GM12878 (cell line): ENCODE data around the gene MYO9B. TPM values are rescaled to one million over a fixed set of nuclear protein-coding genes. Genes with fewer than 3 reads are reported as not detected.

Experiments used
- GABPA ChIP-seq: IDR thresholded peaks from 2 replicates; pipeline ENCODE4 v1.6.1; 2014; ENCODE audit warnings: antibody characterized with exemption, low read depth, mild to moderate bottlenecking, inconsistent platforms
- HDAC6 ChIP-seq: fragments of 200-600 bp; sonication (generic); IDR thresholded peaks from one replicate; pipeline ENCODE4 v1.8.0; 2017; ENCODE audit warnings: antibody characterized with exemption; ENCODE audit not compliant: unreplicated experiment
- IRF4 ChIP-seq: IDR thresholded peaks from 2 replicates; pipeline ENCODE4 v1.6.1; 2011; ENCODE audit warnings: low read depth, low read length
- NBN ChIP-seq: fragments of 450-650 bp; IDR thresholded peaks from 2 replicates; pipeline ENCODE4 v1.6.1; 2016
- RCOR1 ChIP-seq: conservative IDR thresholded peaks from 2 replicates; pipeline ENCODE4 v1.6.1; 2012; ENCODE audit warnings: low read depth, low read length, improper control_type of control experiment
- polyA plus RNA-seq, 11 experiments: library from polyadenylated mRNA; depleted of rRNA in 4 of 11; unstranded in 6 of 11; stranded (reverse) in 5 of 11; fragments of >200 nt; fragmentation: Nextera tagmentation in 4 of 11; fragmentation: Illumina TruSeq in 1 of 11; extraction: Ambion mirVana in 4 of 11; extraction: Trizol in 1 of 11; gene quantifications; 1 replicate in 1 of 11; 2 replicates in 10 of 11; pipeline versions ENCODE4 v1.2.1 to v1.2.3, GENCODE V29; 2011 to 2016; ENCODE audit warnings: inconsistent platforms in 2 of 11, missing spikeins in 2 of 11, low read depth in 1 of 11
- total RNA-seq, 4 experiments: library from RNA; depleted of rRNA in 3 of 4; stranded (reverse); fragments of >200 nt in 3 of 4; fragmentation: Illumina TruSeq in 1 of 4; extraction: Trizol in 1 of 4; gene quantifications; 2 replicates each; pipeline versions ENCODE4 v1.2.1 to v1.2.3, GENCODE V29; 2013 to 2021
- TF ChIP-seq, protein P1 (sequence below): fragments of 450-650 bp; IDR thresholded peaks from 2 replicates; pipeline ENCODE4 v1.6.1; 2018; ENCODE audit warnings: mild to moderate bottlenecking, low read depth, moderate library complexity; ENCODE audit not compliant: partially characterized antibody
- TF ChIP-seq, protein P2 (sequence below): fragments of 450-650 bp; IDR thresholded peaks from 2 replicates; pipeline ENCODE4 v1.6.1; 2017; ENCODE audit warnings: mild to moderate bottlenecking, moderate library complexity
- TF ChIP-seq, protein P3 (sequence below): fragments of 150-350 bp; IDR thresholded peaks from 2 replicates; pipeline ENCODE4 v1.6.1; 2014; ENCODE audit warnings: mild to moderate bottlenecking, low read depth, low read length

Gene MYO9B
- total and polyA plus RNA-seq, 10 of the 15 experiments (the other 5 are each of a cell fraction or from before 2014, with no cell fraction given) = 5.4 to 165 (median 45.8) TPM

DNA sequence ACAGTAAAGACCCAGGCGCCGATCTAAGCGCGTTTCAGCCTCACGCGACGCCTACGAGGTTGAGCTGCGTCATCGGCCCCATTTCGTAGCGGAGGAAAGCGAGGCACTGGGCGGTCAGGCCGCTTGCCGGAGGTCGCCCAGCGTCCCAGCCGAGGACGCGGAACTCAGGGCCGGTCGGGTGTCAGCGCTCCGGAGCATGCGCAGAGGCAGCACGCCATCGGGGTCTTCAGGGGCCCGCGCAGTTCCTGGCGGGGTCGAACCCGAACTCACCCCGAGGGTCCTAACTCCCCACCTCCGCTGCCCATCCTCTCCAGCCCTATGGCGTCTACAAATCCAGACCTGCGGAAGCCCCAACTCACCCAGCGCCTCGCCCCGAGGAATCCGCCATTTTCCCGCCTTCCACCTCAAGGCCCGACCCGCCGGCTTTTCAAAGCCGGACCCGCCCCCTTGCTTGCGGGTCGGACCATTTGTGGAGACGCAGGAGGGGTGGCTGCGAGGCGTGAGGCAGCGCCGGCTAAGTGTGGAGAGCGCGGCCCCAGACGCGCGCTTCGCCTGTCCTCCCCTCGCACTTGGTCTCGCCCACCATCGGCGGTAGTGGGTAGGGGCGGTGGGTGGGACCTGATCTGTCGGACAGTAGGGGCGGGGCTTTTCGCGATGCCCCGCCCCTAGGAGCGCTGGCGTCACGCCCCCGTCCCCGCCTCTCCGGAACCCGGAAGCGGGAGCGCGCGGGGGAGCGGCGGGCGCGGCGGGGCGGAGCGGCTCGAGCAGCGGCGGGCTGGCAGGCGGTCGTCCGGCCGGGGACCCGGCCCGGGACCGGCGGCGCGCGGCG is at the start of gene MYO9B, which contains the start of gene HAUS8 (continued):
- TF ChIP-seq, protein P1, sequence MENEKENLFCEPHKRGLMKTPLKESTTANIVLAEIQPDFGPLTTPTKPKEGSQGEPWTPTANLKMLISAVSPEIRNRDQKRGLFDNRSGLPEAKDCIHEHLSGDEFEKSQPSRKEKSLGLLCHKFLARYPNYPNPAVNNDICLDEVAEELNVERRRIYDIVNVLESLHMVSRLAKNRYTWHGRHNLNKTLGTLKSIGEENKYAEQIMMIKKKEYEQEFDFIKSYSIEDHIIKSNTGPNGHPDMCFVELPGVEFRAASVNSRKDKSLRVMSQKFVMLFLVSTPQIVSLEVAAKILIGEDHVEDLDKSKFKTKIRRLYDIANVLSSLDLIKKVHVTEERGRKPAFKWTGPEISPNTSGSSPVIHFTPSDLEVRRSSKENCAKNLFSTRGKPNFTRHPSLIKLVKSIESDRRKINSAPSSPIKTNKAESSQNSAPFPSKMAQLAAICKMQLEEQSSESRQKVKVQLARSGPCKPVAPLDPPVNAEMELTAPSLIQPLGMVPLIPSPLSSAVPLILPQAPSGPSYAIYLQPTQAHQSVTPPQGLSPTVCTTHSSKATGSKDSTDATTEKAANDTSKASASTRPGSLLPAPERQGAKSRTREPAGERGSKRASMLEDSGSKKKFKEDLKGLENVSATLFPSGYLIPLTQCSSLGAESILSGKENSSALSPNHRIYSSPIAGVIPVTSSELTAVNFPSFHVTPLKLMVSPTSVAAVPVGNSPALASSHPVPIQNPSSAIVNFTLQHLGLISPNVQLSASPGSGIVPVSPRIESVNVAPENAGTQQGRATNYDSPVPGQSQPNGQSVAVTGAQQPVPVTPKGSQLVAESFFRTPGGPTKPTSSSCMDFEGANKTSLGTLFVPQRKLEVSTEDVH = peak; percentile 95
- TF ChIP-seq, protein P2, sequence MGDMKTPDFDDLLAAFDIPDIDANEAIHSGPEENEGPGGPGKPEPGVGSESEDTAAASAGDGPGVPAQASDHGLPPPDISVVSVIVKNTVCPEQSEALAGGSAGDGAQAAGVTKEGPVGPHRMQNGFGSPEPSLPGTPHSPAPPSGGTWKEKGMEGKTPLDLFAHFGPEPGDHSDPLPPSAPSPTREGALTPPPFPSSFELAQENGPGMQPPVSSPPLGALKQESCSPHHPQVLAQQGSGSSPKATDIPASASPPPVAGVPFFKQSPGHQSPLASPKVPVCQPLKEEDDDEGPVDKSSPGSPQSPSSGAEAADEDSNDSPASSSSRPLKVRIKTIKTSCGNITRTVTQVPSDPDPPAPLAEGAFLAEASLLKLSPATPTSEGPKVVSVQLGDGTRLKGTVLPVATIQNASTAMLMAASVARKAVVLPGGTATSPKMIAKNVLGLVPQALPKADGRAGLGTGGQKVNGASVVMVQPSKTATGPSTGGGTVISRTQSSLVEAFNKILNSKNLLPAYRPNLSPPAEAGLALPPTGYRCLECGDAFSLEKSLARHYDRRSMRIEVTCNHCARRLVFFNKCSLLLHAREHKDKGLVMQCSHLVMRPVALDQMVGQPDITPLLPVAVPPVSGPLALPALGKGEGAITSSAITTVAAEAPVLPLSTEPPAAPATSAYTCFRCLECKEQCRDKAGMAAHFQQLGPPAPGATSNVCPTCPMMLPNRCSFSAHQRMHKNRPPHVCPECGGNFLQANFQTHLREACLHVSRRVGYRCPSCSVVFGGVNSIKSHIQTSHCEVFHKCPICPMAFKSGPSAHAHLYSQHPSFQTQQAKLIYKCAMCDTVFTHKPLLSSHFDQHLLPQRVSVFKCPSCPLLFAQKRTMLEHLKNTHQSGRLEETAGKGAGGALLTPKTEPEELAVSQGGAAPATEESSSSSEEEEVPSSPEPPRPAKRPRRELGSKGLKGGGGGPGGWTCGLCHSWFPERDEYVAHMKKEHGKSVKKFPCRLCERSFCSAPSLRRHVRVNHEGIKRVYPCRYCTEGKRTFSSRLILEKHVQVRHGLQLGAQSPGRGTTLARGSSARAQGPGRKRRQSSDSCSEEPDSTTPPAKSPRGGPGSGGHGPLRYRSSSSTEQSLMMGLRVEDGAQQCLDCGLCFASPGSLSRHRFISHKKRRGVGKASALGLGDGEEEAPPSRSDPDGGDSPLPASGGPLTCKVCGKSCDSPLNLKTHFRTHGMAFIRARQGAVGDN = peak; percentile 27; the same call in 1 of the 2 replicates
- TF ChIP-seq NBN (peak; percentile 93), RCOR1 (no peak), IRF4 (no peak), HDAC6 (no peak), GABPA (no peak)
- TF ChIP-seq, protein P3, sequence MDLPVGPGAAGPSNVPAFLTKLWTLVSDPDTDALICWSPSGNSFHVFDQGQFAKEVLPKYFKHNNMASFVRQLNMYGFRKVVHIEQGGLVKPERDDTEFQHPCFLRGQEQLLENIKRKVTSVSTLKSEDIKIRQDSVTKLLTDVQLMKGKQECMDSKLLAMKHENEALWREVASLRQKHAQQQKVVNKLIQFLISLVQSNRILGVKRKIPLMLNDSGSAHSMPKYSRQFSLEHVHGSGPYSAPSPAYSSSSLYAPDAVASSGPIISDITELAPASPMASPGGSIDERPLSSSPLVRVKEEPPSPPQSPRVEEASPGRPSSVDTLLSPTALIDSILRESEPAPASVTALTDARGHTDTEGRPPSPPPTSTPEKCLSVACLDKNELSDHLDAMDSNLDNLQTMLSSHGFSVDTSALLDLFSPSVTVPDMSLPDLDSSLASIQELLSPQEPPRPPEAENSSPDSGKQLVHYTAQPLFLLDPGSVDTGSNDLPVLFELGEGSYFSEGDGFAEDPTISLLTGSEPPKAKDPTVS = peak; percentile 67; the same call in 1 of the 2 replicates
